ENCODE data around the gene TGFB3.

DNA sequence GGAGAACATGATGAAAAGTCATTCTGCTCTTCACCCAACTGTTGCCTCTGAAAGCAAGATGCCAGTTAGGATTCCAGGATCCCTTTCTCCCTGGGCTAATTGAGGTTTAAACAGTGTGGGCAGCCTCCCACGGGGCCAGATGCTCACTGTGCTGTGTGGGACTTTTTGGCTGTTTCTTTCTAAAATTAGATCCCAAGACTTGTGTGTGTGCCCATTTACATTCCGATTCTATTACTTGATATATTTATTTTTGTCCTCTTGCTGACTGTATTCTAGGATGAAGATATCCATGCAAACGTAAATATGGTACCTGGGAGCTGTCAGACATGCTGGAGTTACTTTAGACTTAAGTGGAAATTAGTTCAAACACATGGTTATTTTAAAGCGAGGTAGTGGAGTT is 10.0 kb upstream of the TGFB3 start:
- TF ChIP-seq, protein P1, sequence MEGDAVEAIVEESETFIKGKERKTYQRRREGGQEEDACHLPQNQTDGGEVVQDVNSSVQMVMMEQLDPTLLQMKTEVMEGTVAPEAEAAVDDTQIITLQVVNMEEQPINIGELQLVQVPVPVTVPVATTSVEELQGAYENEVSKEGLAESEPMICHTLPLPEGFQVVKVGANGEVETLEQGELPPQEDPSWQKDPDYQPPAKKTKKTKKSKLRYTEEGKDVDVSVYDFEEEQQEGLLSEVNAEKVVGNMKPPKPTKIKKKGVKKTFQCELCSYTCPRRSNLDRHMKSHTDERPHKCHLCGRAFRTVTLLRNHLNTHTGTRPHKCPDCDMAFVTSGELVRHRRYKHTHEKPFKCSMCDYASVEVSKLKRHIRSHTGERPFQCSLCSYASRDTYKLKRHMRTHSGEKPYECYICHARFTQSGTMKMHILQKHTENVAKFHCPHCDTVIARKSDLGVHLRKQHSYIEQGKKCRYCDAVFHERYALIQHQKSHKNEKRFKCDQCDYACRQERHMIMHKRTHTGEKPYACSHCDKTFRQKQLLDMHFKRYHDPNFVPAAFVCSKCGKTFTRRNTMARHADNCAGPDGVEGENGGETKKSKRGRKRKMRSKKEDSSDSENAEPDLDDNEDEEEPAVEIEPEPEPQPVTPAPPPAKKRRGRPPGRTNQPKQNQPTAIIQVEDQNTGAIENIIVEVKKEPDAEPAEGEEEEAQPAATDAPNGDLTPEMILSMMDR (IDR thresholded peaks at IDR 0.05; ENCODE audit: low read depth, low read length, missing input control): no peak
- no peak for TF ChIP-seq GABPA (IDR thresholded peaks at IDR 0.05 in 1 of 2, conservative IDR thresholded peaks at IDR 0.05 in 1 of 2)
- TF ChIP-seq, protein P2, sequence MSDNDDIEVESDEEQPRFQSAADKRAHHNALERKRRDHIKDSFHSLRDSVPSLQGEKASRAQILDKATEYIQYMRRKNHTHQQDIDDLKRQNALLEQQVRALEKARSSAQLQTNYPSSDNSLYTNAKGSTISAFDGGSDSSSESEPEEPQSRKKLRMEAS (IDR thresholded peaks at IDR 0.05): no peak
- TF ChIP-seq TAF1 (conservative IDR thresholded peaks at IDR 0.05): no peak
- TF ChIP-seq RAD21 (IDR thresholded peaks at IDR 0.05): no peak
- no peak for TF ChIP-seq ATF3 (IDR thresholded peaks at IDR 0.05)
- TF ChIP-seq HNF4G (IDR thresholded peaks at IDR 0.05): no peak
- TF ChIP-seq EGR1 (IDR thresholded peaks at IDR 0.05; ENCODE audit: low read depth in 2 of 2): no peak
- no peak for TF ChIP-seq RXRA (IDR thresholded peaks at IDR 0.05)
- TF ChIP-seq ZBTB33 (IDR thresholded peaks at IDR 0.05): no peak
- TF ChIP-seq YY1 (IDR thresholded peaks at IDR 0.05): no peak
- TF ChIP-seq JUND (IDR thresholded peaks at IDR 0.05): no peak
- TF ChIP-seq SP1 (IDR thresholded peaks at IDR 0.05): no peak

Measured in liver (tissue), 3 donors.